Skeletal muscle satellite cell (primary cell): Measurements from ENCODE around the gene TP63.

Experiments
- H3K27me3 ChIP-seq: 2 replicates; pipeline ENCODE4 v1.7.0; 2013; ENCODE audit warnings: low read length; ENCODE audit not compliant: control insufficient read depth, insufficient read depth
- H3K36me3 ChIP-seq: 2 replicates; pipeline ENCODE4 v1.7.0; 2013; ENCODE audit warnings: mild to moderate bottlenecking, control low read depth, low read length; ENCODE audit not compliant: insufficient read depth
- H3K4me1 ChIP-seq: 2 replicates; pipeline ENCODE4 v1.7.0; 2013; ENCODE audit warnings: low read length; ENCODE audit not compliant: control insufficient read depth, insufficient read depth
- H3K4me2 ChIP-seq: 2 replicates; pipeline ENCODE4 v1.7.0; 2013; ENCODE audit warnings: mild to moderate bottlenecking, low read length
- H3K4me3 ChIP-seq: 2 replicates; pipeline ENCODE4 v1.7.0; 2013; ENCODE audit warnings: low read length
- H3K9ac ChIP-seq: 2 replicates; pipeline ENCODE4 v1.7.0; 2013; ENCODE audit warnings: mild to moderate bottlenecking, low read depth, low read length, moderate library complexity
- H3K9me3 ChIP-seq: replicated peaks from 2 replicates; pipeline ENCODE4 v1.7.0; 2013; ENCODE audit warnings: mild to moderate bottlenecking, control low read depth, low read length

Gene TP63

GRCh38 chr3:189710620-189711402, 79.6 kb downstream of the TP63 start:
- no peak overlapping the region for H3K9ac ChIP-seq
- peaks cover 26% of the 10 kb centered on the region for H3K4me1 ChIP-seq
- H3K4me3 ChIP-seq: no peak overlapping the region
- H3K9me3 ChIP-seq: no peaks in the 10 kb centered on the region
- peak overlapping the region; percentile 7 for H3K4me2 ChIP-seq
- H3K27me3 ChIP-seq: no peaks in the 10 kb centered on the region
- H3K36me3 ChIP-seq: no peaks in the 10 kb centered on the region

GRCh38 chr3:189712906-189713483, 81.8 kb downstream of the TP63 start:
- Histone ChIP-seq H3K4me3 (no peak overlapping the region), H3K36me3 (no peaks in the 10 kb centered on the region), H3K4me1 (peaks cover 33% of the 10 kb centered on the region), H3K9me3 (no peaks in the 10 kb centered on the region), H3K4me2 (no peak overlapping the region), H3K27me3 (no peaks in the 10 kb centered on the region), H3K9ac (no peak overlapping the region)

- Histone ChIP-seq H3K27me3 (no peaks in the 10 kb centered on the region), H3K4me2 (no peak overlapping the region), H3K9ac (no peak overlapping the region), H3K4me3 (no peak overlapping the region), H3K9me3 (no peaks in the 10 kb centered on the region), H3K36me3 (no peaks in the 10 kb centered on the region), H3K4me1 (peaks cover 29% of the 10 kb centered on the region)
Measured at GRCh38 chr3:189714991-189715961, 84.1 kb downstream of the TP63 start.

DNA sequence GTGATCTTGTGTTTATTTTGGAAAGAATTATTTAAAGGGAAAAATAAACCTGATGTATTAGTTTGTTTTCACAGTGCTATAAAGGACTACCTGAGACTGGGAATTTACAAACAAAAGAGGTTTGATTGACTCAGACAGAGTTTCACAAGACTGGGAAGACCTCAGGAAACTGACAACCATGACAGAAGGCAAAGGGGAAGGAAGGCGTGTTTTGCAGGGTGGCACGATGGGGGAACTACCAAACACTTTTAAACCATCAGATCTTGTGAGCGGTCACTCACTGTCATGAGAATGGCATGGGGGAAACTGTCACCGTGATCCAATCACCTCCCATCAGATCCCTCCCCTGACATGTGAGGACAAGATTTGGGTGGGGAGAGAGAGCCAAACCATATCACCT, 87.0 kb downstream of the TP63 start:
- Histone ChIP-seq H3K4me2 (no peak overlapping the region), H3K9me3 (no peaks in the 10 kb centered on the region), H3K4me3 (no peak overlapping the region), H3K27me3 (no peaks in the 10 kb centered on the region), H3K36me3 (no peaks in the 10 kb centered on the region), H3K9ac (no peak overlapping the region), H3K4me1 (peaks cover 19% of the 10 kb centered on the region)

DNA sequence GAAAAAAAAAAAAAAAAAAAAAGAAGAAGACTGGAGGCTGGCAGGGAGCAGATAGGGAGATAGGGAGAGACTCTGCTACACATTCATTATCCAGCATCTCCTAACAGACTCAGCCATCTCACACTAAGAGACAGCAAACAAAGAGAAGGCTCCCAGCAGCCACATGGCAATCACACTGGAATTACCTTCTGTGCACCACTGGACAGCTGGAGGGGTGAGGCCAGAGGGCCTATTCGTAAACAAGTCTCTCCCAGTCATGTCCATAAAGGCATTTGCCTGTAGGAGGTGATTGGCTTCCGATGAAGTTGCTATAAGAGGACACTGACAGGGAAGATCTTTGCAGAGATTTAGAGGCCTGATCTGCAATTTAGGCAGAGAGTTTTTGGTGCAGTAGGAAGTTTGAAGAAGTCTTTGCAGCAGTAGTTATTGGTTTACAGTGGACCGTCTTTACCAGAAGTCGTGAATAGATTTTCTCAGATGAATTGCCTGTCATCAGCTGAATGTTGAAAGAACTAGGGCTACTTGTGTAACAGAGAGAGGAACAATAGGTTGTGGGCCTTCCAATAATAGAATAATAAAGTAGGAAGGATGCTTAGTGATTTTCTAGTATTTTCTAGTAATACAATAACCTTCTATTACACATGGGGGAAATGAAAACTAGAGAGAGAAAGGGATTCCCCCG, 89.7 kb downstream of the TP63 start:
- H3K9ac ChIP-seq: no peak overlapping the region
- H3K4me2 ChIP-seq: no peak overlapping the region
- H3K27me3 ChIP-seq: no peaks in the 10 kb centered on the region
- H3K36me3 ChIP-seq: no peaks in the 10 kb centered on the region
- H3K4me1 ChIP-seq: peaks cover 6% of the 10 kb centered on the region
- no peak overlapping the region for H3K4me3 ChIP-seq
- H3K9me3 ChIP-seq: no peaks in the 10 kb centered on the region

DNA sequence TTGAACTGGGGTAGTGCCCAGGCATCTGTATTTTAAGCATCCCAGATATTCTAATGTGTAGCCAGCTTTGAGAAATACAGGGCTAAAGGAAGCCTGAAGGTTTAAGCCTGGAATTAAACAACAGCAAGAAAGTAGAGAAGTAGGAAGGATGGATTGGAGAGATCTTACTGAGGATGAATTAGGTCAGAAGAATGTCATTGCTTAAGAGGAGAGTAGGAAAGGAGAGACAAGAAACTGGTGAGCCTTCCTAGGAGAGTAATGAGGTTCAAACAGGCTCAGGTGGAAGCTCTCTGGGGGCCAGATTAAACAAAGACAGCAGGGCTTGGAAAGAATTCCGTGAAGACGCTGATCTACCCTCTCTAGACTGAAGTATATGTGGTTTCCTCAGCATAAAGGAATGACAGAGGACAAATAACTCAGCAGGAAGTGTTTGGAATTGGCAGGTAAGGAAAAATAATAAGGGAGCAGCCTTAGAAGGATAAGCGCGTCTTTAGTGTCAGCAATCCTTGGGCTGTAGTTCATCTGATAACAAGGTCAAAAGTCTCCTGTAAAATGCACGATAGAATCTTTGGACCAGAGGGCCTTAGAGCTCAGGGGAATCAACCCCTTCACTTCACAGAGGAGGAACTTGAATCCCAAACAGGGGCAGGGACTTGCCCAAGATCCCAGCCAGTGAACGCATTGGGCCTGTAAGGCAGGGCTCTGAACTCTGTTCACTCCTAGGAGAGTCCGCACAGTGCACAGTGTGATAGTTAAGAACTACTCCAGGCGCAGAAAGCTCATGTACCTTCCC, 90.9 kb downstream of the TP63 start:
- H3K9ac ChIP-seq: no peak overlapping the region
- H3K27me3 ChIP-seq: no peaks in the 10 kb centered on the region
- H3K36me3 ChIP-seq: no peaks in the 10 kb centered on the region
- H3K4me1 ChIP-seq: no peaks in the 10 kb centered on the region
- no peak overlapping the region for H3K4me3 ChIP-seq
- H3K9me3 ChIP-seq: no peaks in the 10 kb centered on the region
- H3K4me2 ChIP-seq: no peak overlapping the region

- no peak overlapping the region for H3K4me3 ChIP-seq
- H3K4me2 ChIP-seq: no peak overlapping the region
- no peaks in the 10 kb centered on the region for H3K4me1 ChIP-seq
Measured at GRCh38 chr3:189724356-189724755, 93.2 kb downstream of the TP63 start.

GRCh38 chr3:189726277-189726676, 95.1 kb downstream of the TP63 start:
- Histone ChIP-seq H3K4me2 (no peak overlapping the region), H3K27me3 (no peaks in the 10 kb centered on the region), H3K4me1 (no peaks in the 10 kb centered on the region)

More at GRCh38 chr3:189724356-189724755, 93.2 kb downstream of the TP63 start:
- Histone ChIP-seq H3K27me3 (no peaks in the 10 kb centered on the region), H3K9me3 (no peaks in the 10 kb centered on the region), H3K36me3 (no peaks in the 10 kb centered on the region), H3K9ac (no peak overlapping the region)

DNA sequence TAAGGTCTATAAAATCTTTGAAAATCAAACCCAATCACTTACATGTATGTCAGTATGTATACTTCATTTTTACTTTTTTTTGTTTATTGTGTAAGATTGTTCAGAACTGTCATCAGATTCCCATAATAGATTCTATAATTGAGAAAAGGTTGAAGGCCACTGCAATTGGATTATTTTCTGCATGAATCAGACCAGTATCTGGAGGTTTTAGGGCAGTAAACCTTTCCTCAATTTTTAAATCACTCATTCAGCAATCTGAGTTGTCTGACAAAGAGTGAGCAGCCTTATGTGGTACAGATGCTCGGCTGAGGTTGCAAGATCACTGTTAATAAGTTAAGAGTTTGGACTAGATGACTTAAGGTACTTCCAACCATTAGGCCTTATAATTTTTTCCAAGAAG, 96.0 kb downstream of the TP63 start:
- no peaks in the 10 kb centered on the region for H3K4me1 ChIP-seq
- H3K9me3 ChIP-seq: no peaks in the 10 kb centered on the region
- H3K4me2 ChIP-seq: no peak overlapping the region
- no peak overlapping the region for H3K9ac ChIP-seq
- no peaks in the 10 kb centered on the region for H3K36me3 ChIP-seq
- no peaks in the 10 kb centered on the region for H3K27me3 ChIP-seq
- H3K4me3 ChIP-seq: no peak overlapping the region

More at GRCh38 chr3:189726277-189726676, 95.1 kb downstream of the TP63 start:
- Histone ChIP-seq H3K9ac (no peak overlapping the region), H3K36me3 (no peaks in the 10 kb centered on the region), H3K9me3 (no peaks in the 10 kb centered on the region), H3K4me3 (no peak overlapping the region)

- Histone ChIP-seq H3K4me3 (no peak overlapping the region), H3K9me3 (no peaks in the 10 kb centered on the region), H3K4me1 (no peaks in the 10 kb centered on the region), H3K27me3 (no peaks in the 10 kb centered on the region), H3K36me3 (no peaks in the 10 kb centered on the region), H3K9ac (no peak overlapping the region), H3K4me2 (no peak overlapping the region)
Measured at GRCh38 chr3:189727898-189728297, 96.7 kb downstream of the TP63 start.
